ENCODE data around the gene CBLN4. TPM values are rescaled to one million over a fixed set of nuclear protein-coding genes. Genes with fewer than 3 reads are reported as not detected.
A peak's percentile ranks its signal among the peaks of the same experiment; 100 is the strongest.

CBLN4 gene
- total and polyA plus RNA-seq, 8 donors: 0.15 to 1.9 (median 0.51) TPM; not detected in 1

- 27% methylated on average over 6 of the region's 6 CpGs for WGBS, 2 donors
- DNase-seq (no peak), ATAC-seq (peak in 1 of 4 donors; percentile 39), FAIRE-seq (no peak)
- TF ChIP-seq CTCF (IDR thresholded peaks at IDR 0.05): no peak
- Histone ChIP-seq H3K4me3 (no peak overlapping the region), H3K4me1 (no peaks in the 10 kb centered on the region), H3K27ac (no peak overlapping the region), H3K36me3 (no peaks in the 10 kb centered on the region), H3K9me3 (no peaks in the 10 kb centered on the region), H3K27me3 (no peaks in the 10 kb centered on the region)
- intact Hi-C loops (cut with DNase I): no loop called here
Observed at GRCh38 chr20:55977690-55978459, 27.4 kb downstream of the CBLN4 start.

- intact Hi-C loops (cut with DNase I): no loop called here
- Histone ChIP-seq H3K27me3 (no peaks in the 10 kb centered on the region), H3K27ac (no peak overlapping the region), H3K4me3 (no peak overlapping the region), H3K9me3 (no peaks in the 10 kb centered on the region), H3K36me3 (no peaks in the 10 kb centered on the region), H3K4me1 (no peaks in the 10 kb centered on the region)
- no peak for FAIRE-seq
- peak in 4 of 6 donors; percentile 7 to 41 (median 20) for DNase-seq
- TF ChIP-seq CTCF (IDR thresholded peaks at IDR 0.05): no peak
- WGBS, 2 donors: 81 to 83% methylated on average over 2 of the region's 2 CpGs
- peak in 2 of 4 donors; percentile 67 to 81 for ATAC-seq
Observed at GRCh38 chr20:55974491-55975202, 30.7 kb downstream of the CBLN4 start.

GRCh38 chr20:55964790-55965189 is 40.5 kb downstream of the CBLN4 start:
- H3K27me3 ChIP-seq: no peaks in the 10 kb centered on the region
- no peak overlapping the region for H3K27ac ChIP-seq
- WGBS, 2 donors: 39 to 57% methylated on average over 1 of the region's 1 CpG
- FAIRE-seq (no peak), ATAC-seq (no peak), DNase-seq (no peak)
- no peaks in the 10 kb centered on the region for H3K9me3 ChIP-seq
- H3K36me3 ChIP-seq: no peaks in the 10 kb centered on the region
- no peaks in the 10 kb centered on the region for H3K4me1 ChIP-seq
- intact Hi-C loops (cut with DNase I): loop anchor here in 1 of 3 donors (10.0 kb wide), 1 partner anchor 60 kb away; no protein-coding TSS in a partner anchor
- H3K4me3 ChIP-seq: no peak overlapping the region
- TF ChIP-seq CTCF (IDR thresholded peaks at IDR 0.05): no peak

GRCh38 chr20:55961376-55962330 is 43.7 kb downstream of the CBLN4 start:
- FAIRE-seq (no peak), DNase-seq (no peak), ATAC-seq (peak in 3 of 4 donors; percentile 22 to 44 (median 44))
- Histone ChIP-seq H3K4me3 (no peak overlapping the region), H3K4me1 (no peaks in the 10 kb centered on the region), H3K27ac (no peak overlapping the region), H3K27me3 (peaks cover 0 to 4% (median 0%) of the 10 kb centered on the region in 4 donors), H3K36me3 (no peaks in the 10 kb centered on the region), H3K9me3 (no peaks in the 10 kb centered on the region)
- no peak for TF ChIP-seq CTCF (IDR thresholded peaks at IDR 0.05)
- intact Hi-C loops (cut with DNase I): loop anchor here in 1 of 3 donors (10.0 kb wide), 1 partner anchor 63 kb away; no protein-coding TSS in a partner anchor
- WGBS, 2 donors: 52 to 55% methylated on average over 5 of the region's 5 CpGs
